GM10266 (cell line): Measurements from ENCODE around the gene PPP1R7.

Experiments used
- DNase-seq: peaks from one replicate; pipeline ENCODE4 v3.0.0; 2012; ENCODE audit errors: extremely low spot score
- TF ChIP-seq, protein P1 (sequence below): IDR thresholded peaks from 2 replicates; pipeline ENCODE4 v1.5.1; 2012; ENCODE audit warnings: mild to moderate bottlenecking, low read depth; ENCODE audit not compliant: control insufficient read depth, insufficient read depth; ENCODE audit errors: missing control alignments

PPP1R7 gene

DNA sequence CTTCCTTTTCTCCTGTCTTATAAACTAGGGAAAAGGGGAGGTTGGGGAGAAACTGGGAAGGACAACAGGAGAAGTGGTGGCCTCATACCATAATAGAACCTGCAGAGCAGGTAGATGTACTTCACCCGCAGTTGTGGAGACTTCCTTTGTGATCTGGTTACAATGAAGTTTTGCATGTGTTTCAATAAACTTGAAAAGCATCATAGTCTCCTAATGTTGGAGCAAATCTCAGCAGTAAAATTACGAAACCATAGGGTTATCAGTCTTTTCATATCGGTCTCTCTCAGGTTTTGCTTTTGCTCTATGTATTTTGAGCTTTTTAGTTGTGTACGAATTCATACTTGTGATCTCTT is 68.7 kb downstream of the PPP1R7 start:
- TF ChIP-seq, protein P1, sequence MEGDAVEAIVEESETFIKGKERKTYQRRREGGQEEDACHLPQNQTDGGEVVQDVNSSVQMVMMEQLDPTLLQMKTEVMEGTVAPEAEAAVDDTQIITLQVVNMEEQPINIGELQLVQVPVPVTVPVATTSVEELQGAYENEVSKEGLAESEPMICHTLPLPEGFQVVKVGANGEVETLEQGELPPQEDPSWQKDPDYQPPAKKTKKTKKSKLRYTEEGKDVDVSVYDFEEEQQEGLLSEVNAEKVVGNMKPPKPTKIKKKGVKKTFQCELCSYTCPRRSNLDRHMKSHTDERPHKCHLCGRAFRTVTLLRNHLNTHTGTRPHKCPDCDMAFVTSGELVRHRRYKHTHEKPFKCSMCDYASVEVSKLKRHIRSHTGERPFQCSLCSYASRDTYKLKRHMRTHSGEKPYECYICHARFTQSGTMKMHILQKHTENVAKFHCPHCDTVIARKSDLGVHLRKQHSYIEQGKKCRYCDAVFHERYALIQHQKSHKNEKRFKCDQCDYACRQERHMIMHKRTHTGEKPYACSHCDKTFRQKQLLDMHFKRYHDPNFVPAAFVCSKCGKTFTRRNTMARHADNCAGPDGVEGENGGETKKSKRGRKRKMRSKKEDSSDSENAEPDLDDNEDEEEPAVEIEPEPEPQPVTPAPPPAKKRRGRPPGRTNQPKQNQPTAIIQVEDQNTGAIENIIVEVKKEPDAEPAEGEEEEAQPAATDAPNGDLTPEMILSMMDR = no peak
- DNase-seq = no peak

DNA sequence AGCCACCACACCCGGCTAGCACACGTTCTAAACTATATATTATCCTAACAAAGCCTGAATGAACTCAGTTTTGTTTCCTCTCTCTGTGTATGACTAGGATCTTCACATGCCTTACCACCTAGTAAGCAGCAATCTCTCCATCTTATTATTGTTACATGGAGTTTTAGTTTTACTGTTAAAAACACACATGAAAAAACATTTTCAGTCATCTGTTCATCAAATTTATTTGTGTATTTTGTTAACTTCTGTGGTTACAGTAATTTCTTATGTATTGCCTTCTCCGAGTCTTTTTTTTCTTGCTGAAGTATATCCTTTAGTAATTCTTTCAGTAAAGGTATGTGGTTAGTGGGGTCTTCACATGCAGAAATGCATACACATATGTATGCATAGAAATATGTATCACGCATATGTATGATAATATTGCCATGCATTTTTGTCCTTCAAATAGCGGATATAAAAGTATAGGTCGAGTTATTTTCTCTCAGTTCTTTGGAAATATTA is 69.6 kb downstream of the PPP1R7 start:
- TF ChIP-seq, protein P1 = no peak
- DNase-seq = no peak

DNA sequence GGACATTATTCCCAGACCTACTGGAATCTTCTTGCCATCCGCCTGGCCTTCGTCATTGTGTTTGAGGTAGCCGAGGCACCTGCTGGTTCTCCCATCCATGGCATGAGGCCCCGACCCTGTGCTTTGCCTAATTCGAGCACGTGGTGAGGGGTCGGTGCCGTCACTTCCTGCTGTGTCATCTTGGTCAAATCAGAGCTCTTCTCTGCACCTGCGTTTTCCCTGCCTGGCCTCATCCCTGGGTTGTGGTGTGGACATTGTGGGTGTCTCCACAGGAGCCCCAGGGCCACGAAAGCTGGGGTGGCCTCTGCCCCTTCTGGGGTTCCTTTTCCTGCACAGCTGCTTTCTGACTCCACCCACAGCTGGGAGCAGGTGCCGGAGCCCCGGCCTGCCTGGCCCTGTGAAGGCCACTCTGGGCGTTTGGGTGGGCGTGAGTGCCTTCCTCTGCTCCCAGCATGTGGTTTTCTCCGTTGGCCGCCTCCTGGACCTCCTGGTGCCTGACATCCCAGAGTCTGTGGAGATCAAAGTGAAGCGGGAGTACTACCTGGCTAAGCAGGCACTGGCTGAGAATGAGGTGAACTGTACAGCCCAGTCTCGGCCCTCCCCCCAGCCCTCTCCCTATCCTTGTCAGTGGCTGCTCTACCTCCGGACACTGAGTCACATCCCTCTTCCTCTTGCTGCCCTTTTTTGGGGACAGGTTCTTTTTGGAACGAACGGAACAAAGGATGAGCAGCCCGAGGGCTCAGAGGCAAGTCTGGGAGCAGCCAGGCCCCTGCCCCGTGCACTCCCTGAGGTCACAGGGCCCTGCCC is 73.1 kb downstream of the PPP1R7 start:
- DNase-seq = no peak
- TF ChIP-seq, protein P1 = no peak

DNA sequence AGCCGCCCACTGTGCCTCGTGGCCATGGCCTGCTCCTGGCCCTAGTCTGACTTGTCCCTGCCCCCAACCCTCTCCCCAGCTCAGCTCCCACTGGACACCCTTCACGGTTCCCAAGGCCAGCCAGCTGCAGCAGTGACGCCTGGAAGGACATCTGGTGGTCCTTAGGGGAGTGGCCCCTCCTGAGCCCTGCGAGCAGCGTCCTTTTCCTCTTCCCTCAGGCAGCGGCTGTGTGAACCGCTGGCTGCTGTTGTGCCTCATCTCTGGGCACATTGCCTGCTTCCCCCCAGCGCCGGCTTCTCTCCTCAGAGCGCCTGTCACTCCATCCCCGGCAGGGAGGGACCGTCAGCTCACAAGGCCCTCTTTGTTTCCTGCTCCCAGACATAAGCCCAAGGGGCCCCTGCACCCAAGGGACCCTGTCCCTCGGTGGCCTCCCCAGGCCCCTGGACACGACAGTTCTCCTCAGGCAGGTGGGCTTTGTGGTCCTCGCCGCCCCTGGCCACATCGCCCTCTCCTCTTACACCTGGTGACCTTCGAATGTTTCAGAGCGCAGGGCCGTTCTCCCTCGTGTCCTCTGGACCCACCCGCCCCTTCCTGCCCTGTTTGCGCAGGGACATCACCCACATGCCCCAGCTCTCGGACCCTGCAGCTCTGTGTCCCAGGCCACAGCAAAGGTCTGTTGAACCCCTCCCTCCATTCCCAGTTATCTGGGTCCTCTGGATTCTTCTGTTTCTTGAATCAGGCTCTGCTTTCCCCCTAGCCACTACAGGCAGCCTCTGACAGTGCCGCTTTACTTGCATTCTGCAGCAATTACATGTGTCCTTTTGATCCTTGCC is 74.0 kb downstream of the PPP1R7 start:
- TF ChIP-seq, protein P1 = no peak
- no peak for DNase-seq

DNA sequence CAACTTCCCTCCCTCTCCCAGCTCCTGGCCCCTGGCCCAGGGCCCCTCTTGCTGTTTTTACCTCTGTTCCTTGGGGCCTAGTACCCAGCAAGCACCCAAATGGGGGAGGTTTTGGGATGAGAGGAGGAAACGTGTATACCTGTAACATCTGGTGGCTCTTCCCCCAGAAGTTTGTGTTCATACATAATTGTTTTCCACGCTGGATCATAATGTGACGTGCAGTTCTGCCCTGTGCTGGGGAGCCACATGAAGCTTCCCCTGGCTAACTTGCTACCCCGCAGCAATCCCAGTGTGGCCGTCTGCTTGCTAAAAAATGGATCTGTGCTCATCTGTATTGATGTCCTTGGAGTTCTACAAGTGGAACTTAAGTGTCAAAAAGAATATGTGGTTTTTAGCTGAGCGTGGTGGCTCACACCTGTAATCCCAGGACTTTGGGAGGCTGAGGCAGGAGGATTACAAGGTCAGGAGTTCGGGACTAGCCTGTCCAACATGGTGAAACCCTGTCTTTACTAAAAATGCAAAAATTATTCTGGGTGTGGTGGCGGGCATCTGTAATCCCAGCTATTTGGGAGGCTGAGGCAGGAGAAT is 74.7 kb downstream of the PPP1R7 start:
- no peak for DNase-seq
- TF ChIP-seq, protein P1 = no peak

DNA sequence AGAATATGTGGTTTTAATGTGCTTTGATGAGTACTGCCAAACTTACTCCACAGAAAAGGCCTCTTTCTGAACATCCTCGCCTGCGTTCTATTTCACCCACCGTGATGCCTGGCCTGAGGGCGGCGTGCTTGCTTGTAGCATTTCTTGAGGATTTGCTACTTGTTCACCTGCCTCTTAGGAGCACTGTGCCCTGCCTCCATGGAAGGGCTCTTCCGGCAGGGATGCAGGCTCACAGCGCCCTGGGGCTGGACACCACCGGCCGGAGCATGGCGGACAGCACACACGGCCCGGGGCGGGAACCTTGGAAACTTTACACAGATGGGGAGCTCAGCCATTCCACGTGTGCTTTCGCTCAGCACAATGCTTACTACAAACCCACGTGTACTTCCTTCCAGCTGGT is 75.3 kb downstream of the PPP1R7 start:
- TF ChIP-seq, protein P1 = no peak
- no peak for DNase-seq
